HG03469 (cell line): Measurements from ENCODE around the gene TANGO2.

Experiments used
- ATAC-seq: cut with Tn5 transposase; IDR thresholded peaks from one replicate; pipeline ENCODE4 v1.9.1; 2021; ENCODE audit warnings: mild to moderate bottlenecking, moderate library complexity, moderate number of reproducible peaks; ENCODE audit not compliant: unreplicated experiment

TANGO2 gene

DNA sequence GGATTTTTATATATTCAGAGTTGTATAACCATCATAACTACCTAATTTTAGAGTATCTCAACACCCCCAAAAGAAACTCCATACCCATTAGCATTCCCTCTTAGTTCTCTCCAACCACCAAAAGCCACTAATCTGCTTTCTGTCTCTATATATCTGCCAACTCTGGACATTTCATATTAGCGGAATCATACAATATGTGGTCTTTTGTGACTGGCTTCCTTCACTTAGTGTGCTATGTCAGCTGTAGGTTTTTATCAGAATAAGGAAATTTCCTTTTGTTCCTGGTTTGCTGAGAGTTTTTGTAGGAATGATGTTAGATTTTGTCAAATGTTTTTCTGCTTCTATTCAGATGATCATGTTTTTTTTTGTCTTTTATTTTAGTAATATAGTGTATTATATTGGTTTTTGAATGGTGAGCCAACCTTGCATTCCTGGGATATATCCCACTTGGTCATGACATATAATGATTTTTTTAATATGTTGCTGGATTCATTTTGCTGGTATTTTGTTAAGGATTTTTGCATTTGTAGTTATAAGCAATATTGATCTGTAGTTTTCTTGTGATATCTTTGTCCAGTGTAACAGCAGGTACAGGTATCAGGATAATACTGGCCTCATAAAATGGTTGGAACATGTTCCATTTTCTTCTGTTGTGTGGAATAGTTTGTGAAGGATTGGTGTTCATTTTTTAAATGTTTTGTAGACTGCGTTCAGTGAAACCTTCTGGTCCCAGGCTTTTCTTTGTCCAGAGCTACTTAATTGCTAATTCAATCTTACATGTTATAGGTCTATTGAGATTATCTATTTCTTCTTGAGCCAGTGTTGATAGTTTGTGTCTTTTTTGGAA lies 75.9 kb downstream of the TANGO2 start:
- no peak for ATAC-seq

DNA sequence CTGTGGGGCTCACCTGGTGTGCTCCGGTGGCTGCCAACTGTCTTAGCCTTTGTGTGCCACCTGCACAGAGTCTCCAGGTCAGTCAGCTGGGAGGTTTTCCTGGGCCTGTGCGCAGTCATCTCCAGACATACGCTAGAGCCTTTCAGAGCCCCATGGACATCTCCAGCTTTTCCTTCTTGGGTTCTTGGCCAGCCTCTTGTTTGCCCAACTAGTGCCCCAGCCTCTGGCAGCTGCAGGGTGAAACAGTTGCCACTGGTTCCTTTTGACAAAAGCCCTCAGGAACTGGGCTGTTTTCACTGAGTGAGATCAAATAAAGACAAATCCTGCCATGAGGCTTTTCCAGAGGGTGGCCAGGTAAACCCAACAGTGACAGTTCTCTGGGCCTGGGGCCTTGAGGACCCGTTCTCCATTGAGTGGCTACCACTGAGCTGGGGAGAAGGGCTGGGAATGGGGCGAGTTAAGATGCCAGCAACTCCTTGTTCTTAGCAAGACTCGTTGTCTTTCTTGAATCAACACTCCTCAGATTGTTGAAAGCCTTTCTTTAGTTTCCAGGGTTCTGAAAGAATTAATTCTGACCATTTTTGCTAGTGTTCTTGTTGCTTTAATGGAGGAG lies 78.3 kb downstream of the TANGO2 start:
- ATAC-seq: no peak

DNA sequence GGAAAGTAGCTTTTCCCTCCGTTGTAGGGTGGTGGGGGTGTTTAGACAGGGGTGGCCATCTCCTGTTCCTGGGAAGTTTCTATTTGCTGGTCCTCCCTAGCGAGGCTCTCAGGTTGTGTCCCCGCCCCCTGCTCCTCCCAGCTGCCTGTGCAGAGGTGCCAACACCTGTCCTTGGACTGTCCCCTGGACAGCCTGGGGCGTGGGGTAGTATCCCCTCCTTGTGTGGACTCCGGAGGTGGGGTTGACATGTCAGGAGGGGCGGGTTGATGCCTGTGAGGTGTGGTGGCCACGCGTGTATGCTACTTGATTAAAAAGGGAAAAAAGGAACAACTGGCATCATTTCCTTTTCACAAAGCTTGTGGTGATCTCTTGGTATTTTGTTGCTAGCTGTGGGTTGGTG lies 80.7 kb downstream of the TANGO2 start:
- no peak for ATAC-seq

DNA sequence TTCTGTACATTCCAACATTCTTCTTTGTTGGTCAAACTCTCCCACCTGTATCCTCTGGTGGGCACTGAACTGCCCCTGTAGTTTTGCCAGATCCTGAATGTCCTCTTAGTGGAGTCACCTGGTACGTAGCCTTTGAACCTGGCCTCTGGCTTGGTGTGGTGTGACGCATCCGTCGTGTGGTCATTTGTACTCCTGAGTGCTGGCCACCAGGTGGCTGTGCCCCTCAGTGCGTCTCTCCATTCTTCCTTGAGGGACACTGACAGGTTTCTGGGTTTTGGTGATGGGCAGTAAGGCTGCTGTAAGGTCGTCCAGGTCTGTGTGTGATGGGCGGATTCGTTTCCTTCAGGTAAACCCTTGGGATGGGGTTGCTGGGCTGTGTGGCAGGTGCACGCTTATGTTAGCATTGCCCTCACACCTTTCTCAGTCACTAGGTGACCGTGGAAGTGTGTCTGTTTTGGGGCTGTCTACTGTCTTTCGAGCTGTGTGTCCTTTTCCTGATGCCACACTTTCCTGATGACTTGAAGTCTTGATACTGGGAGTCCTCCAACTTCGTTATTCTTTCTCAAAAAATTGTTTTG lies 81.4 kb downstream of the TANGO2 start:
- ATAC-seq: no peak

DNA sequence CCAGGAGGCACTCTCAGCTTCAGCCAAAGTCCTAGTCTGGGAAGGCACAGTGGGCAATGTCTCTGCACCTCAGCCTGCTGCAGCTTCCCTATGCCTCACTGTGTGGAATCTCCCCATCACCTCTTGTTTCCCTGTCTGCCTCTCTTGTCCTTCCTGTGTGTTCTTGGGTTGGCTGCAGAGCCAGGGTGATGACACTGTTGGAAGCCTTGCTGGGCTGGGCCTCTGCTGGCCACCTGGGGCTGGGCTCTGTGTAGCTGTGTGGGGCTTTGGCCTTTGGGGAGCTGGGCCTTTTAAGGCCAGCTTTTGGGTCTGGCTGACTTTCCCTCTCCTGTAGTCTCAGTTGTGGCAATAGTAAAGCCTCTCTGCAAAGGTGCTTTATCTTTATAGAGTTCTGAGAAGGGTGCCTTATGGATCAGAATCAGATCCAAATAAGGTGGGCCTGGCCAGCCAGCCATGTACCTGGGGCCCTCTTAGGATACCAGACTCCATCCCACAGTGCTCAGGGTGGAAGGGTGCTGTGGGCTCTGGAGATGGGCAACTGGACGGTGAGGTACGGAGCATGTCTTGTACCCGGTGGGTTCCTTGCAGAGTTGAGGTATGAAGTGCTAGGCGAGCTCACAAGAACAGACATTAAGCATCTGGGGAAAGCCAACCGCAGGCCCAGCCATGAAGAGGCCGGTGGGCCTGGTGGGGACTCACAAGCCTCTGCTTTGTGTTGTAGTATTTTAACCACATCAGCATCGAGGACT lies 84.7 kb downstream of the TANGO2 start:
- ATAC-seq: no peak

DNA sequence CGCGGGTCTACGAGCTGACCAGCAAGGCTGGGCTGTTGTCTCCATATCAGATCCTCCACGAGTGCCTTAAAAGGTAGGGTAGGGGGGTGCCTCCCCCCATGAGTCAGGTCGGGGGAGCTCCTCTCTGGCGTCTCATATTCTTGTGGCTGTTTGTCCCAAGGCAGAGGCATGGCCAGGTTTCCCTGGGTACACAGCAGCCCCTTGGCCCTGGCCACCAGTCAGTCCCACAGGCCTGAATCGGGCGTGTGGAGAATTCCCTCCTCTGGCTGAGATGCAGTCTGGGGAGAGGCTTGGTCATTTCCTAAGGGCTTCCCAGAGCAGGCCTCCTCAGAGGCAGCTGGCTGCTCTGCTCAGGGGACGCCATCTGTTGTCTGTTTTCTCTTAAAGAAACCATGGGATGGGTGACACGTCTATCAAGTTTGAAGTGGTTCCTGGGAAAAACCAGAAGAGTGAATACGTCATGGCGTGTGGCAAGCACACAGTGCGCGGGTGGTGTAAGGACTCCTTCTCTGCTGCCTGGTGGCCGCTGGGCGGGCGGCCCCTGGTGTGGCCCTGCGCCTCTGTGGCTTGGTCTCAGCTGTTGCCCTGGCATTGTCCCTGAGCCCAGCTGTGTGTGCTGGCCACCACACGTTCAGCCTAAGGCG lies 85.4 kb downstream of the TANGO2 start:
- ATAC-seq: no peak

DNA sequence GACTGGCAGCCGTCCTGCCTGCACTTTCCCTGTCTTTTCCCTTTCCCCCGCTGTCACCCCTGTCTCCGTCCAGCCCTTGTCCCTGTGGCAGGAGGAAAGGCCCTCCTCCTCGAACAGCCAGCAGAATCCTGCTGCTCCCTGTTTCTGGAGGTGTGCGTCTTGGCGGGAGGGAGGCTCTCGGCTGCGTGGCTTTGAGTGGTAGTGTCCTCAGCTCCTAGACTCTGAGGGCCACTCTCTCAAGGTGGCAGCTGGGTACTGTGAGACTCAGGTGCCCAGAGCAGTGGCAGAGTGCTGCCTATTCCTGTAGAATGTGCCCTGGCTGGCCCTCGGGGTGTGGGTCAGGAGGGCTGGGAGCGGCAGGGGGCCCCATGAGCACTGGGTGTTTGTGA lies 85.9 kb downstream of the TANGO2 start:
- no peak for ATAC-seq

DNA sequence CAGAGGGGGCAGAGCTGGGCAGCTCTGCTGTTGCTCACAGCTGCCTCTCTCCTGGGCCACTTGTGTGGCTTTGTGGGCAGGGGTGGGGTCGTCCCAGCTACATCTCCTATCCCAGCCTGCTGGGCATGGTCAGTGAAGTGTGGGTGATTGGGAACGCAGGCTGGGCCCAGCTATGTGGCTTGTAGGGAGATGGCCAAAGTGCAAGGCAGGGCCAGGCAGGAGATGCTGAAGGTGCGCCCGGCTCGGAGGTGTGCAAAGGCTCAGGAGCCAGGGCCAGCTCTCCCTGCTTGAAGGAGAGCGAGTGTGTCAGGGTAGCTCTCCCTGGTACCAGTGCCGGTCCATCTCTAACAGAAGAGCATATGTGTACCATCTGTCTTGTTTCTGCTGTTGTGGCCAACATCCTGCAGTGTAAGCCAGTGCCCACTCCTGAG lies 86.6 kb downstream of the TANGO2 start:
- ATAC-seq: no peak

DNA sequence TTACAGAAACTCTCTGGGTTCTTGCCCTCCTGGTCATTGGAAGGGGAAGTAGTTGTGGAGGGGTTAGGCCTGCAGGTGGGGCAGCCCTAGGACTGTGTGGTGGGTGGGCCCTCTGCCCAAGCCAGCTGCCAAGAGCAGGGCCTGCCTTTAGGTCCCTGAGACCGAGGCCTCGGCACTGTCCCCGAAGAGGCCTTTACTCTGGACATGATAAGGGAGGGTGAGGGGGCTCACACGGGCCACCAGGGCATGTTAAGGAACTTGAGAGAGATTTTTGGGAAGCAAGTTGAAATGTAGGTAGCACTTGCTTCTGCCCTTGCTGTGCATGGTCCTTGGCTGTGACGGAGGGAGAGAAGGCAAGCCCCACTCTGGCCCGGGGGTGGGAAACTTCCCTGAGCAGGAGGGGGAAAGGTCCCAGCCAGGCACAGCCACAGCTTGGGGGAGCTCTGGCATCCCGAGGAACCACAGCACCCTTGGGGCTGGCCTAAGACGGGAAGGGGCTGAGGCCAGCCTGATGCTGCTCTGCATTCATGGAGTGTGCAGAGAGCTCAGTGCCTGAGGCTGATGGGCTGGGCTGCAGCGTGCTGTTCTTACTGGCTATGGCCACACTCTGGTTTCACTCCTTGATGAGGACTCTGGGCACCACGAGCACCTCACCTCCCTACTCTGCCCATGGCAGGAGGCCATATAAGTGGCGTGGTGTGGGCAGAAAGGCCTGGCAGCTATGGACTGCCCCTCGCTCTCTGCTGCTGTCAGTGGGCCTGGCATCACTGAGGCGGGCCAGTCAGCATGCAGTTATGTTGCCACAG lies 87.2 kb downstream of the TANGO2 start:
- ATAC-seq: no peak

DNA sequence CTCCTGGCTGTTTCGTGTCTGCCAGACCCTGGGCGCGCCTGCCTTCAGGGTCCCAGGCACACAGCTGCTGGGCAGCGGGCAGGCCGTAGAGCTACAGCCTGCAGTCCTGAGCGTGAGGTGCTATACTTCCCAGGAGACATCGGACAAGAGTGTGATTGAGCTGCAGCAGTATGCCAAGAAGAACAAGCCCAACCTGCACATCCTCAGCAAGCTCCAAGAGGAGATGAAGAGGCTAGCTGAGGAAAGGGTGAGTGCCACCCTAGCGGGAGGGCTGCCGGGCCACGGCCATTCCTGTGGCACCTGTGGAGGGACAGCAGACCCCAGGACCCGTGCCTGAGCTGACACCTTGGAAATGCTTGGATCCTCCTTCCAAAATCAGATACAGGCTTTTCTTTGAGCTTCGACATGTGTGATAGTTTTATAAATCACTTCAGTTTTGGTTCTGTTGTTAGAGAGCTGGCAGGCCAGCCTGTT lies 87.9 kb downstream of the TANGO2 start:
- ATAC-seq: no peak

DNA sequence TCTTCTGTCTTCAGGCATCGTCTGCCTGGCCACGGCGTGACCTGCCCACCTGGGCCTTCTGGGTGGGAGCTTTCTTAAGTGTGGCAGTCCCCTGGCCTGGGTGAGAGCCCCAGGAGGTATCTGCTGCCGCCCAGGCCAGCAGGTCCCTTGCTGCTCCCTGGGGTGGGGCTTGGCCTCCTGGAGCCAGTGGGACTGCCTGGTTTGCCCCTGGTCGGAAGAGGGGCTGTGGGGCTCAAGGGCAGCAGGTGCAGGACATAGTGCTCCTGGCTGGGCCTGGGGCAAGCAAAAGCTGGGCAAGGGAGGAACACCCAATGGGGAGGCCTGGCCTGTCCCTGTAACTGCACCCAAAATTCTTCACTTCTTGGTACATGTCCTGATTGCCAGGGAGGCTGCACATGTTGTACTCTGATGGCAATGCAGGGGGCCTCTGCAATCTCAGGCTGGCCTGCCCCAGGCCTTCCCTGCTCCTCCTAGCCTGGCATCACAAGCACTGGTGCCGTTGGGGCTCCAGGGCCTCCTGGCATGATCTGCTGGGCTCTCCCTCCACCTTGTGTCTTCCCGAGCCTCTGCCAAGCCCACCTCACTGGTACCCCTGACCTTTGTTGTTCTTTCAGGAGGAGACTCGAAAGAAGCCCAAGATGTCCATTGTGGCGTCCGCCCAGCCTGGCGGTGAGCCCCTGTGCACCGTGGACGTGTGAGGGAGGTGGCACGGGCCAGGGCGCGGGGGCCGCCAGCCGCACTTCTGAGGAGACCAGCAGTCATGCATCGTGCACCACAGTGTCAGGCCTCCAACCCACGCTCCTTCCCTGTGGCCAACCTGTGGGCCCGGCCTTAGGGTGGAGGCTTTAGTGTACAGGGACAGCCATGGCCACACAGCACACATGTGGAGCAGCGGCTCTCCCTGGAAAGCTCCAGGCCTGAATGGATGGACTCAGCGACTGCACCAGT lies 88.8 kb downstream of the TANGO2 start:
- no peak for ATAC-seq

DNA sequence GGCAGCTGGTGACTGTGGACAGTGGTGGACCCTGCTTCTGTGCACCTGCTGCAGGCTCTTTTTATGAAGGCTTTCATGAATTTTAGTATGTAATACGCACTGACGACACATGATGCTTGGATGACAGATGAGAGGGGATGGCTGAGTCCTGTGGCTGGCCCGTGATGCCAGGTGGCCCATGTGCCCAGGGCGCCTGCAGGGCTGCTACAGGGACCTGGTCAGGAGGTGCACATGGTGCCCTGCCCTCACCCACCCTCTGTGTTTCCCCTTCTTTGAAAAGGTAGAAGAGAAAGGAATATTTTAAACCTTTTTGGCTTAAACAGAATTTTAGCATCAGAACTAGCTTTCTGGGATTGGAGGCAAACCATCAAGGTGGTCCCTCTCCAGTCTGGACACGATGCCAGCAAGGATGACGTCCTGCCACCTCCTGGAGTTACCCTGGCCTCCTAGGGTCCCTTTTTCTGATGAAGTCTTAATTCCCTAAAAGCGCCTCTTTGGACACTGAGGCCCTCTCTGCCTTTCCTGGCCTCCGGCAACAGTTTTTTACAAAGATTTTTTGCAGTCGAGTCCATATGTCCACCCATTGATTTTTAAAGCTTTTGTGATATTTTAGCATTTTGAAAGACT lies 89.6 kb downstream of the TANGO2 start:
- no peak for ATAC-seq

DNA sequence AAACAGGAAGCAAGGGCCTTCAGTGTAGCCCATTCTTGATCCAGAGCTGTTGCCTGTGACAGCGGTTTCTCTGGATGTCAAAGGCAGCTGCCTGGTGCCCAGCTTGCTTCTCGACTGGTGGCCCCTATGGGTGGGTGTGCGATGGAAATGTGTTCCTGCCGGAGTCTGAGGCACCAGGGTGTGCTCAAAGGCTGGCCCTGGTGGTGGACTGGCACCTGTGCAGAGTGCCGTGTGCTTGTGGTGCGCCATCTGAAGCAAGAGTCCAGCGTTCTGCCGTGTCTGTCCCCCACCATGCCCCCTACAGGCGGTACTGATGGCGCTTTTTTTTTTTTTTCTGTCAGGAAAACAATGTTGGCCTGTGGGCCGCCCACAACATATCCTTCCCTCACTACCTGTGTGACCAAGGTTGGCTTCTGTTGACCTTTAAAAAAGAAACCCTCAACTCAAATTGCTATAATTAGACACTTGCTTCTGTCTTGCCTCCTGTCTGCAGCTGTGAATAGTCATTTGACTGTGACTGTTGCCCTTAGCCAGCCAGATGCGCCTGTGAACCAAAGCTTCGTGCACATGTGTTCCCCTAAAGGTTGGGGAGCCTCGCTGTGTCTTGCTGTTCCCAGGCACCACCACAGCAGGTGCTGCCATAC lies 90.3 kb downstream of the TANGO2 start:
- no peak for ATAC-seq

DNA sequence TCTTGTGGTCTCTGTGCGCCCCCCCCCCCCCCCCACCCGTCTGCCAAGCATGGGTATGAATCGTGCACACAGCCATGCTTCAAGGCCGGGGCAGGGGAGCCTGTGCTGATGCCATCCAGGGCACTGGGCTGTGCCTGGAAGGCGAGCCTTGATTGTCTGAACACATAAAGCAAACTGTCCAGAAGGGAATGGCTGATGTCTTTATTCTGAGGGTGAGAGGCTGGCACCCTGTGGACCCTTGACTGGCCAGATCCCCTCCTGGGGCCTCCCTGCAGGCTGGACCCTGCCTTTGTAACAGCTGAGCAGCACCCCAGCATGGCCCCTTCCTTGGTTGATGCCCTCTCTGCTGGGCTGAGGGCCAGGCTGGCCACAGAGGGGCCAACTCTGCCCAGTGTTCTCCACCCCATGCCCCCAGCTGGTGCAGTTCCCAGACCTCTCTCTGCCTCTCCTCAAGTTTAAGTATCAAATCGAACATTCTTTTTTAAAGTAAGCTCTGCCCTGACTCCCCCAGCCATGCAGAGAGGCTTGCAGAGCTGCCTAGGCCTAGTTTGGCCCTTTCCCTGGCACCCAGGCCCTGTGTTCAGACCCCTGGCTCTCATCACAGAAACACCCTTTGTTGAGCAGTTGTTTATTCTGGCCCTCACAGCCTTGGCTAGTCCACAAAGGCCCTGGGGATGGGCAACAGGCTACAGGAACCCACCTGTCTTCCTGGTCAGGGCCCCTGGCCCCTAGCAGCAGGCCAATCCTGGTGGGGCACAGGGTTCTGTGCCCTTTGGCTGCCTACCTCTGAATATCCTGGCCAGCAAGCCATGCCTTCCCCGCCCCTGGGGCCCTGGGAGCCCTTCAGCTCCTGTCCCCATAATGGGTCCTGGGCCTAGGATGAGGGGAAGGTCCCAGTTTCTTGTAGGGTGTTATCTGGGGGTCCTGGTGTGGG lies 91.0 kb downstream of the TANGO2 start:
- no peak for ATAC-seq

DNA sequence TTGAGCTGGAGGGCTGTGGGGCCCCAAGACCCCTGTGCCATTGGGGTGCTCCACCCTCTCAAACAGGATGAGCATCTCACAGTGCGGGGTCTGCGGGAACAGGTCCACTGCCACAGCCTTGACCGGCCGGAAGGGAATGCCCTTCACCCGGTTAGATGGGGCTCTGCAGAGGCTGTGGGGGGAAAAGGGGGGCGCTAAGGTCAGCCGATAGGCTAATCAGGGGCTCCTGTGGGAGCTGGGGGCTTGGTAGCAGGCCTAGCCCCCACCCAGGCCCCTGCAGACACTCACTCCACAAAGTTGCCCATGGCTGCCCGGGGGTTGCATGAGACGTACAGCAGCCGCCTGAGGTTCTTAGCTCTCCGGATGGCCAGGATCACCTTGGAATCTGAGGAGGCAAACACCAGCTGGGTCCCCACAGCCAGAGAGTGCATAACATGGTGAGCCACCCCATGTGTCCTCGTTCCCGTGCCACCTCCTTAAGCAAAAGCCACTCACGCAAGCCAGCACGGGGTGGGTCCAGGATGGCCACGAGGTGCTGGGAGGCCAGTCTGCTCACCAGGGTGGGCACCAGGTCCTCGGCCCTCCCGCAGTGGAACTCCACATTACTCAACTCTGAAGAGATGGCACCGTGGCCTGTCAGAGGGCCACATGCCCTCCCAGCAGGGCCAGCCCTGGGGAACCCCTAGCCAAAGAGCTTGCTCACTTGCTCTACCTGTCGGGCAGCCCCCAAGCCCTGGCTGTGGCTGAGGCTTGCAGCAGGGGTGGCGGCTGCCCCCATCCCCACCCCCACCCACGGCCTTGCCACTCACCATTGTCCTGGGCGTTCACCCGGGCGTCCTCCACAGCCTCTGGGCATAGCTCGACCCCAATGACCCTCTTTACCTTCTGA lies 92.0 kb downstream of the TANGO2 start:
- ATAC-seq: no peak
